Activated T-cell treated with anti-CD3 and anti-CD28 coated beads, Interleukin-2, amount 50 U/mL, for 24 hours (primary cell): ENCODE results near the gene MTX1.
A peak's percentile ranks its signal among the peaks of the same experiment; 100 is the strongest.
"Not testable (repeated sequence)": the region's sequence is repeated elsewhere in the genome, so short reads cannot be mapped to it uniquely, and the experiment has no call there.

Experiments
- DNase-seq: peaks from one replicate; pipeline ENCODE4 v3.0.0-alpha.2; 2020
- H3K27ac Mint-ChIP-seq: 2 replicates; pipeline ENCODE4 v1.8.0; 2020; ENCODE audit warnings: mild to moderate bottlenecking, mixed read lengths
- H3K27me3 Mint-ChIP-seq: 2 replicates; pipeline ENCODE4 v1.8.0; 2020; ENCODE audit warnings: mixed read lengths
- H3K36me3 Mint-ChIP-seq: 2 replicates; pipeline ENCODE4 v1.8.0; 2020; ENCODE audit warnings: low read depth, mixed read lengths
- H3K4me1 Mint-ChIP-seq: 2 replicates; pipeline ENCODE4 v1.8.0; 2020; ENCODE audit warnings: low read depth, mixed read lengths
- H3K4me3 Mint-ChIP-seq: 2 replicates; pipeline ENCODE4 v1.8.0; 2020; ENCODE audit warnings: mild to moderate bottlenecking, moderate library complexity, mixed read lengths
- H3K9me3 Mint-ChIP-seq: 2 replicates; pipeline ENCODE4 v1.8.0; 2020; ENCODE audit warnings: mixed read lengths

MTX1 gene

DNA sequence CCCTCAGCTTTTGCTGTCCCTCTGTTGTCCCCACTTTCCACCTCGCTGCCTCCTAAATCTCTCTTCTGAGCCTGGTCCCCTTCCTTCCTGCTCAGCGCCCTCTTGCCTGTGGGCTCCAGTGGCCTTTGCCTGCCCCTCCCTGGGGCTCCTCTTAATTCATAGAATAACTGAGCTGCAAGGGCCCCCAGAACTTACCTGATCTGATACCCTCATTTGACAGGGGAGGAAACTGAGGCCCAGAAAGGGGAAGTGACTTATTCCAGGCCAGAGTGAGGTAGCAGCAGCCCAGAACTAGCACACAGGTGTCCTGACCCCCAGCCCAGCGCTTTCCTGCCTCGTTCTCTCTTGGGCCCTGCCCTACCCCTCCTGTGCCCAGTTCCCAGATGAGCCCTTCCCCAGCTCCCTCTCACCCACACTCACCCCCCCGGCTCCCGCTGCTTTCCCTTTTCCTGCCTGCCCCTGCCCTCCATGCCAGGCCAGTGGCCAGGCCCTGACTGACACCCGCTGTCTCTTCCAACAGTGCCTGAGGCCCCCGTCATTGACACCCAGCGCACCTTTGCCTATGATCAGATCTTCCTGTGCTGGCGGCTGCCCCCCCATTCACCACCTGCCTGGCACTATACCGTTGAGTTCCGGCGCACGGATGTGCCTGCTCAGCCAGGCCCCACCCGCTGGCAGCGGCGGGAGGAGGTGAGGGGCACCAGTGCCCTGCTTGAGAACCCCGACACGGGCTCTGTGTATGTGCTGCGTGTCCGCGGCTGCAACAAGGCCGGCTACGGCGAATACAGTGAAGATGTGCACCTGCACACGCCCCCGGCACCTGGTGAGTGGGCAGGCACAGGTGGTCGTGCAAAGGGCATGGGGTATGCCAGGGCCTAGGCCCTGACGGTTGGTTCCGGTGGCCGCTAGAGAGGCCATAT, 29.1 kb upstream of the MTX1 start:
- DNase-seq, result peak; percentile 16
- H3K36me3 Mint-ChIP-seq, result peaks cover 53% of the 10 kb centered on the region
- H3K4me3 Mint-ChIP-seq, result no peak overlapping the region
- no peaks in the 10 kb centered on the region for H3K27me3 Mint-ChIP-seq
- H3K9me3 Mint-ChIP-seq, result no peaks in the 10 kb centered on the region
- no peak overlapping the region for H3K27ac Mint-ChIP-seq
- H3K4me1 Mint-ChIP-seq, result peaks cover 24% of the 10 kb centered on the region

GRCh38 chr1:155181371-155182051, 27.0 kb upstream of the MTX1 start:
- no peak for DNase-seq
- Mint-ChIP-seq H3K27me3 (no peaks in the 10 kb centered on the region), H3K4me3 (no peak overlapping the region), H3K36me3 (peaks cover 52% of the 10 kb centered on the region), H3K4me1 (peaks cover 6% of the 10 kb centered on the region), H3K27ac (no peak overlapping the region), H3K9me3 (no peaks in the 10 kb centered on the region)

GRCh38 chr1:155182052-155182550, 26.4 kb upstream of the MTX1 start:
- Mint-ChIP-seq H3K4me3 (no peak overlapping the region), H3K27me3 (no peaks in the 10 kb centered on the region), H3K36me3 (peaks cover 46% of the 10 kb centered on the region), H3K4me1 (peaks cover under 1% of the 10 kb centered on the region), H3K9me3 (no peaks in the 10 kb centered on the region), H3K27ac (no peak overlapping the region)
- no peak for DNase-seq

GRCh38 chr1:155183775-155184221, 24.7 kb upstream of the MTX1 start:
- H3K4me3 Mint-ChIP-seq, result no peak overlapping the region
- H3K4me1 Mint-ChIP-seq, result peaks cover 4% of the 10 kb centered on the region
- peaks cover 32% of the 10 kb centered on the region for H3K36me3 Mint-ChIP-seq
- no peak for DNase-seq
- no peak overlapping the region for H3K27ac Mint-ChIP-seq
- H3K9me3 Mint-ChIP-seq, result no peaks in the 10 kb centered on the region
- H3K27me3 Mint-ChIP-seq, result no peaks in the 10 kb centered on the region

- no peaks in the 10 kb centered on the region for H3K27me3 Mint-ChIP-seq
- no peaks in the 10 kb centered on the region for H3K9me3 Mint-ChIP-seq
- no peak overlapping the region for H3K27ac Mint-ChIP-seq
- H3K4me3 Mint-ChIP-seq, result no peak overlapping the region
- H3K4me1 Mint-ChIP-seq, result peaks cover 4% of the 10 kb centered on the region
- DNase-seq, result no peak
- peaks cover 26% of the 10 kb centered on the region for H3K36me3 Mint-ChIP-seq
These were observed 24.1 kb upstream of the MTX1 start for GRCh38 chr1:155184351-155184811.

- Mint-ChIP-seq H3K4me1 (peaks cover 4% of the 10 kb centered on the region), H3K4me3 (no peak overlapping the region), H3K9me3 (no peaks in the 10 kb centered on the region), H3K27ac (no peak overlapping the region), H3K36me3 (peaks cover 19% of the 10 kb centered on the region), H3K27me3 (no peaks in the 10 kb centered on the region)
- no peak for DNase-seq
These were observed 23.4 kb upstream of the MTX1 start for GRCh38 chr1:155184835-155185782.

- Mint-ChIP-seq H3K27me3 (no peaks in the 10 kb centered on the region), H3K36me3 (peaks cover 18% of the 10 kb centered on the region), H3K9me3 (no peaks in the 10 kb centered on the region), H3K4me1 (peaks cover 4% of the 10 kb centered on the region), H3K4me3 (no peak overlapping the region), H3K27ac (no peak overlapping the region)
- no peak for DNase-seq
These were observed 22.8 kb upstream of the MTX1 start for GRCh38 chr1:155185783-155186066.

GRCh38 chr1:155186067-155186793, 22.3 kb upstream of the MTX1 start:
- Mint-ChIP-seq H3K27ac (no peak overlapping the region), H3K4me3 (no peak overlapping the region), H3K4me1 (peaks cover 4% of the 10 kb centered on the region), H3K9me3 (no peaks in the 10 kb centered on the region), H3K36me3 (peaks cover 17% of the 10 kb centered on the region), H3K27me3 (no peaks in the 10 kb centered on the region)
- DNase-seq, result no peak

- H3K4me3 Mint-ChIP-seq, result no peak overlapping the region
- no peaks in the 10 kb centered on the region for H3K9me3 Mint-ChIP-seq
- peaks cover 11% of the 10 kb centered on the region for H3K36me3 Mint-ChIP-seq
- DNase-seq, result no peak
- peak overlapping the region; percentile 34 for H3K27ac Mint-ChIP-seq
- H3K27me3 Mint-ChIP-seq, result no peaks in the 10 kb centered on the region
- peaks cover 6% of the 10 kb centered on the region for H3K4me1 Mint-ChIP-seq
These were observed 21.6 kb upstream of the MTX1 start for GRCh38 chr1:155186794-155187455.

GRCh38 chr1:155187456-155187891, 21.0 kb upstream of the MTX1 start:
- Mint-ChIP-seq H3K27ac (peak overlapping the region; percentile 34), H3K9me3 (no peaks in the 10 kb centered on the region), H3K4me3 (no peak overlapping the region)

GRCh38 chr1:155188268-155188667, 20.2 kb upstream of the MTX1 start:
- no peaks in the 10 kb centered on the region for H3K27me3 Mint-ChIP-seq
- peaks cover 17% of the 10 kb centered on the region for H3K4me1 Mint-ChIP-seq
- DNase-seq, result no peak
- no peaks in the 10 kb centered on the region for H3K9me3 Mint-ChIP-seq
- peaks cover 5% of the 10 kb centered on the region for H3K36me3 Mint-ChIP-seq
- H3K4me3 Mint-ChIP-seq, result no peak overlapping the region
- peak overlapping the region; percentile 86 for H3K27ac Mint-ChIP-seq

More at GRCh38 chr1:155187456-155187891, 21.0 kb upstream of the MTX1 start:
- H3K36me3 Mint-ChIP-seq, result peaks cover 7% of the 10 kb centered on the region
- no peak for DNase-seq
- no peaks in the 10 kb centered on the region for H3K27me3 Mint-ChIP-seq
- peaks cover 11% of the 10 kb centered on the region for H3K4me1 Mint-ChIP-seq

GRCh38 chr1:155189926-155190325, 18.6 kb upstream of the MTX1 start:
- not testable (repeated sequence) for H3K4me3 Mint-ChIP-seq, H3K9me3 Mint-ChIP-seq, H3K27me3 Mint-ChIP-seq, H3K27ac Mint-ChIP-seq, H3K36me3 Mint-ChIP-seq, DNase-seq
- peaks cover 30% of the 10 kb centered on the region for H3K4me1 Mint-ChIP-seq

GRCh38 chr1:155191904-155192303, 16.6 kb upstream of the MTX1 start:
- peaks cover 41% of the 10 kb centered on the region for H3K4me1 Mint-ChIP-seq
- peak overlapping the region; percentile 86 for H3K27ac Mint-ChIP-seq
- no peaks in the 10 kb centered on the region for H3K9me3 Mint-ChIP-seq
- H3K27me3 Mint-ChIP-seq, result no peaks in the 10 kb centered on the region
- H3K36me3 Mint-ChIP-seq, result peaks cover 18% of the 10 kb centered on the region
- no peak for DNase-seq
- H3K4me3 Mint-ChIP-seq, result no peak overlapping the region
